Measurements from ENCODE around the gene ATP1A1. TPM values are rescaled to one million over a fixed set of nuclear protein-coding genes. Genes with fewer than 3 reads are reported as not detected.

Gene ATP1A1
- total and polyA plus RNA-seq, 2 donors (not counting 3 experiments of a cell fraction or from before 2014, with no cell fraction given) = 263 to 325 TPM

DNA sequence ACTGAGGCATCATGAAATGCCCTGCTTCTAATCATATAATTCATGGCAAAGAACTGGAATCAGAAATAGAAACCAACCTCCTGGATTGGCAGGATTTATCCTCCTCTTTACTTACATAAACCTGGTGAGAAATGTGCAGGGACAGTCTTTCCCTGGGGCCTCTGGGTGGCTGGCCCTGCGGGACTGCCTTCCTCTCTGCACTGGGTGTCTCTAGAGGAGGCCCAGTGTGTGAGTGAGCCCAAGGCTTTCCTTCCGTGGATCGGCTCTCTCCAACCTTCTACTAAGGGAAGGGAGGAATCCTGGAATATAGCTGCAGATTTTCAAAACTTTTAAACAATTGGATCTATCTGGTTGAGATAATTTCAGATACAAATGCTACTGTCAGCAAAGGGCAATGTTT, 11.4 kb upstream of the ATP1A1 start:
- Histone ChIP-seq H3K4me2 (ENCODE audit: insufficient read depth, low read length) (no peak overlapping the region), H2AFZ (ENCODE audit: low read depth, low read length) (no peak overlapping the region), H4K20me1 (replicated peaks; ENCODE audit: control insufficient read depth, extremely low read depth, insufficient read depth, low read length) (no peaks in the 10 kb centered on the region), H3K36me3 (ENCODE audit: control insufficient read depth in 2 of 2, extremely low read depth in 1 of 2, insufficient read depth in 2 of 2, low read length in 2 of 2) (no peaks in the 10 kb centered on the region), H3K4me3 (replicated peaks in 1 of 3; ENCODE audit: insufficient read depth in 1 of 3, low read depth in 1 of 3, low read length in 3 of 3) (no peak overlapping the region), H3K9me3 (replicated peaks; ENCODE audit: control insufficient read depth, insufficient read depth, low read length) (no peaks in the 10 kb centered on the region), H3K79me2 (ENCODE audit: control insufficient read depth, insufficient read depth, low read length) (no peaks in the 10 kb centered on the region), H3K4me1 (ENCODE audit: control insufficient read depth, extremely low read depth, insufficient read depth, low read length) (peaks cover 17% of the 10 kb centered on the region), H3K27me3 (ENCODE audit: control insufficient read depth in 2 of 2, insufficient read depth in 2 of 2, low read length in 2 of 2) (peaks cover 0 to 3% of the 10 kb centered on the region in 2 experiments), H3K9me1 (replicated peaks; ENCODE audit: control insufficient read depth, extremely low read depth, insufficient read depth, low read length) (no peaks in the 10 kb centered on the region), H3K9ac (replicated peaks; ENCODE audit: extremely low read depth, insufficient read depth, low read length) (no peak overlapping the region), H3K27ac (ENCODE audit: insufficient read depth, low read depth, low read length) (no peak overlapping the region)
- DNase-seq (ENCODE audit: low read depth, low spot score) (no peak), FAIRE-seq (no peak)
- CTCF ChIA-PET = interaction anchor here (1.0 kb wide), 1 partner anchor 124 kb away, joined by 10 read pairs; no protein-coding TSS in a partner anchor
- POLR2A ChIA-PET = no interaction called here
- intact Hi-C loops (cut with micrococcal nuclease) (loop anchor here (2.0 kb wide), 1 partner anchor 17 kb away; no protein-coding TSS in a partner anchor), dilution Hi-C loops (cut with MboI; ENCODE audit: extremely low pct_ligation_motif_present, low sequenced_read_pairs) (no loop called here)
- TF ChIP-seq JUN (IDR thresholded peaks at IDR 0.05; ENCODE audit: borderline replicate concordance, insufficient read depth, insufficient read length, low read depth) = no peak
- TF ChIP-seq EZH2 (IDR thresholded peaks at IDR 0.05; ENCODE audit: borderline replicate concordance, low read depth, low read length, severe bottlenecking) = no peak
- TF ChIP-seq, protein P1, sequence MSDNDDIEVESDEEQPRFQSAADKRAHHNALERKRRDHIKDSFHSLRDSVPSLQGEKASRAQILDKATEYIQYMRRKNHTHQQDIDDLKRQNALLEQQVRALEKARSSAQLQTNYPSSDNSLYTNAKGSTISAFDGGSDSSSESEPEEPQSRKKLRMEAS (IDR thresholded peaks at IDR 0.05; ENCODE audit: insufficient read depth, insufficient read length) = no peak
- no peak for TF ChIP-seq GATA2 (IDR thresholded peaks at IDR 0.05; ENCODE audit: insufficient read depth, insufficient read length, low read depth, low read length)
- TF ChIP-seq, protein P2, sequence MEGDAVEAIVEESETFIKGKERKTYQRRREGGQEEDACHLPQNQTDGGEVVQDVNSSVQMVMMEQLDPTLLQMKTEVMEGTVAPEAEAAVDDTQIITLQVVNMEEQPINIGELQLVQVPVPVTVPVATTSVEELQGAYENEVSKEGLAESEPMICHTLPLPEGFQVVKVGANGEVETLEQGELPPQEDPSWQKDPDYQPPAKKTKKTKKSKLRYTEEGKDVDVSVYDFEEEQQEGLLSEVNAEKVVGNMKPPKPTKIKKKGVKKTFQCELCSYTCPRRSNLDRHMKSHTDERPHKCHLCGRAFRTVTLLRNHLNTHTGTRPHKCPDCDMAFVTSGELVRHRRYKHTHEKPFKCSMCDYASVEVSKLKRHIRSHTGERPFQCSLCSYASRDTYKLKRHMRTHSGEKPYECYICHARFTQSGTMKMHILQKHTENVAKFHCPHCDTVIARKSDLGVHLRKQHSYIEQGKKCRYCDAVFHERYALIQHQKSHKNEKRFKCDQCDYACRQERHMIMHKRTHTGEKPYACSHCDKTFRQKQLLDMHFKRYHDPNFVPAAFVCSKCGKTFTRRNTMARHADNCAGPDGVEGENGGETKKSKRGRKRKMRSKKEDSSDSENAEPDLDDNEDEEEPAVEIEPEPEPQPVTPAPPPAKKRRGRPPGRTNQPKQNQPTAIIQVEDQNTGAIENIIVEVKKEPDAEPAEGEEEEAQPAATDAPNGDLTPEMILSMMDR (IDR thresholded peaks at IDR 0.05; ENCODE audit: extremely low read depth in 1 of 2, insufficient read depth in 1 of 2, low read depth in 1 of 2, low read length in 2 of 2) = no peak
- TF ChIP-seq POLR2A (IDR thresholded peaks at IDR 0.05; ENCODE audit: low read depth, low read length) = no peak
- no peak for TF ChIP-seq FOS (IDR thresholded peaks at IDR 0.05; ENCODE audit: borderline replicate concordance, insufficient read depth, low read length)
- TF ChIP-seq MYC (IDR thresholded peaks at IDR 0.05; ENCODE audit: low read depth, low read length) = no peak
- TF ChIP-seq POLR2AphosphoS5 (IDR thresholded peaks at IDR 0.05; ENCODE audit: insufficient read depth, low read depth, low read length) = no peak
- no TSS peak for BruUV-seq (replicated peaks)
